Lung microvascular endothelial cell (primary cell): ENCODE results near the gene ACTR3. TPM values are rescaled to one million over a fixed set of nuclear protein-coding genes. Genes with fewer than 3 reads are reported as not detected.

Source experiments
- DNase-seq, 2 donors: peaks; one replicate each; pipeline versions ENCODE4 v3.0.0 to v3.0.0-alpha.2; 2010; ENCODE audit warnings: low read depth in 2 of 2
- total RNA-seq: library from RNA; depleted of rRNA; stranded (reverse); fragments of >200 nt; gene quantifications from 2 replicates; pipeline ENCODE4 v1.2.1, GENCODE V29; 2014

Gene ACTR3
- total RNA-seq, 1 donor from 2014 or later = 60.5 TPM

DNA sequence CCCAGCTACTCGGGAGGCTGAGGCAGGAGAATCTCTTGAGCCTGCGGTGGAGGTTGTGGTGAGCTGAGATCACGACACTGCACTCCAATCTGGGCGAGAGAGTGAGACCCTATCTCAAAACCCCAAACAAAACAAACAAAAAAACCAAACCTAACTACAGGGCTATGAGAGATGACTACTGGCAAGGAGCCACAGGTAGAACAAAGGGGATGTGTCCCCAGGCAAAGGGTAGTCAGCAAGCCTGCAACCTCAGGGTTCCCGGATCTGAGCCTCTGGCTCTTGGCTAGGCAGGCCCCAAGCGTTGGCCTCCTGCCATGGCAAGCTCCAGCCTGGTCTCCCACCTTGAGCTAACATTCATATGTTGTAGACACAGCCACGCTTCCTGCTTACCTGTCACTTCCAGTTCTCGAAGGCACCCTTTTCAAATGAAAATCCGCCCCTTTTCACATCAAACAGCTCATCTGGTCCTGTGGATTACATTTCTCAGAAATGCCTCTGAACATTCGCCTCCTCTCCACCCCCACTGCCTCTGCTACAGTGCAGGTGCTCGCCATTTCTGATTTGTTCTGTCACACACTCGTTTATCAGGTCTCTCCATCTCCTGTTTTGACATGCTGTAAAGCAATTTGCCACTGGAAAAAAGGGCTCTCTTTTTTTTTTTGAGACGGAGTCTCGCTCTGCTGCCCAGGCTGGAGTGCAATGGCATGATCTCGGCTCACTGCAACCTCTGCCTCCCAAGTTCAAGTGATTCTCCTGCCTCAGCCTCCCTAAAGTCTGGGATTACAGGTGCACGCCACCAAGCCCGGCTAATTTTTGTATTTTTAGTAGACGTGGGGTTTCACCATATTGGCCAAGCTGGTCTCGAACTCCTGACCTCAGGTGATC lies 13.1 kb upstream of the ACTR3 start:
- peak in 1 of 2 donors; percentile 31 for DNase-seq

DNA sequence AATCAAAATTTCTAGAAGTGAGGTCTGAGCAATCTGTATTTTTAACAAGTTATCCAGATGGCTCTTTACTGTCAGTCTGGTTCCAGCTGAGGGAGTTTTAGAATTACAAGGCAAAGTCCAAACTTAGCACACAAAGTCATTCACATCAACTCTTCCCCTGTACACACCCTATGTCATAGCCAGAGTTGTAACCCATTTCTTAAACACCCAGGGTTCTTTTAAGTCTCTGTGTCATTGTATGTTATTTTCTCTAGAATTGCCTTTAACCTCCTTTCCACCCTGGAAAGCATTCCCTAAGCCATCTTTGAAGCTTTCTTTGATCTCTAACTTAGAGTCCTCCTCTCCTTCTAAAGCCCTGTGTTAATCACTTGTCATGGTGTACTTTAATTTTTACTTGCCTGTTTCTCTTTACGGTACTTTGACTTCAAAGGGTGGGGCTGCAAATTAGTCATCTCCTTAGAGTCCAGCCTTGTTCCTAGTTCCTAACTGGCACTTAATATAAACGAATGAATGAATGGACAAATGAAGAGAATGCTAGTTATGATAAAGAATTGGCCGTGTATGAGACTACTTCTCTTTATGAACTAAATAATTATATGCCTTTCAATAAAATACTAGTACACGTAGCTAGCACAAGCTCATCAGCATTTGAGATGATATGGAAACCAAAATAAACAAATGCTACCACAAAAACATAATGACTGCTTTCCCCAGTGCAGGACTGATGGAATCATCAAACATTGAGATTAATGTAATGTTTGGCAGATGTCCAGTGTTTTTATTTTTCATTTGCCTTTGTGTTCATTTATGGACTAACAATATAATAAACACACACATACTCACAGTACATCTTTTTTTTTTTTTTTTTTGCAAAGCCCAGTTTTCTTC lies 11.9 kb upstream of the ACTR3 start:
- peak in 1 of 2 donors; percentile 71 for DNase-seq

DNA sequence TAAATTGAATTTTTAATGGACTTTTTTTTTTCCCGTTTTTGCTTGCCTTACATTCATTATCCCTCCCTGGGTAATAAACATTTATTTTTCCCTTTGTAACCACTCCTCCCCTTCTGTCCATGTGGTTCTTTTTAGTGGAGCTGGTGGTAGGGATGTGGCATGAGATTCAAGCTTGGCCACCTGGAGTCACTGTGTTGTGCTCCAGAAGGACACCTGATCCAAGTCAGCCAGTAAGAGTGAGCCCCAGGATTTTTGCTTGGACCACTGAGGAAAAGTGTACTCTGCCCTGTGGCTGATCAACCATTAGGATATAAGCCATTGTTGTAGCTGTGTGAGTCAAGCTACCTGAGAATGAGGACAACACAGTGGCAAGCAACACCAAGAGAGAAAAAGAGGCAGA lies 11.1 kb upstream of the ACTR3 start:
- DNase-seq = no peak

DNA sequence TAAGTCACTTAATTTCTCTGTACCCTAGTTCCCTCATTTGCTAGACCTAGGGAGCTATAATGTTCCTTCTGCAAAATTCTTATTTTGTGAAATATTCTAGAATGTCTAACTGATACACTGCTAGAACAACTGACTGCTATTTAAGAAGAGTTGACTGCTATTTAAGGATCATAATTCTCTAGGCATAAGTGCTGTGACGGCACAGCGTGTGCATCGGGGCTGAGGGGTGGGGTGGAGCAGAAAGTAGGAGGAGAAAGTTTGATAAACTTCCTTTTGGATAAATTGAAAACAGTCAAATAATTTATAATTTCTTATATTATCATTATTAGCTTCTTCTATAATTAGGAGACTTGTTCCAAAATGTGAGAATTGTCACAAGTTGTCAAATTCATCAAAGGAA lies 10.4 kb upstream of the ACTR3 start:
- DNase-seq = no peak

DNA sequence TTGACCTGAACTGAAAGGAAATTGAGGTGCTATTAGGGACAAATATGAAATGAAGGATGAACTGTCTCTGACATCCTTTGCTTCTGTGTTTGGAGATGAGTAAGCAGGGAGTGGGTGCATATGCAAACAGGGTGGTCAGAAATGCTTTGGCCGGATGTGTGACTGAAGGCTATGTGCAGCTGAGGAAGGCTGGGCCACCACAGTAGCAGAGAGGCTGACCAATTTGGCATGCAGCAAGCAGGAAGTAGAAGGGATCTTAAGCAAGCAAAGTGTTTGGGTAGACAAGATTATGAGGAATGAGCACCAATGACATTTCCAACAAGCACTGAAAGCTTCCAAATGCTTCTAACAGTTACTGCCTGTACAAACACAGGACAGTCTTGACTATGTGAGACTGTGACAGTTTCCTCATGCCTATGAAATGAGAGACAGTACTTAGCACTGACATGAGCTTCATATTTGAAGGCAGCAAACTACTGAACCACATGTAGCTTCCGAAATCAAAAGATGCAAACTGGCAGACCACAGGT lies 3.3 kb upstream of the ACTR3 start:
- DNase-seq = peak in 1 of 2 donors; percentile 87

DNA sequence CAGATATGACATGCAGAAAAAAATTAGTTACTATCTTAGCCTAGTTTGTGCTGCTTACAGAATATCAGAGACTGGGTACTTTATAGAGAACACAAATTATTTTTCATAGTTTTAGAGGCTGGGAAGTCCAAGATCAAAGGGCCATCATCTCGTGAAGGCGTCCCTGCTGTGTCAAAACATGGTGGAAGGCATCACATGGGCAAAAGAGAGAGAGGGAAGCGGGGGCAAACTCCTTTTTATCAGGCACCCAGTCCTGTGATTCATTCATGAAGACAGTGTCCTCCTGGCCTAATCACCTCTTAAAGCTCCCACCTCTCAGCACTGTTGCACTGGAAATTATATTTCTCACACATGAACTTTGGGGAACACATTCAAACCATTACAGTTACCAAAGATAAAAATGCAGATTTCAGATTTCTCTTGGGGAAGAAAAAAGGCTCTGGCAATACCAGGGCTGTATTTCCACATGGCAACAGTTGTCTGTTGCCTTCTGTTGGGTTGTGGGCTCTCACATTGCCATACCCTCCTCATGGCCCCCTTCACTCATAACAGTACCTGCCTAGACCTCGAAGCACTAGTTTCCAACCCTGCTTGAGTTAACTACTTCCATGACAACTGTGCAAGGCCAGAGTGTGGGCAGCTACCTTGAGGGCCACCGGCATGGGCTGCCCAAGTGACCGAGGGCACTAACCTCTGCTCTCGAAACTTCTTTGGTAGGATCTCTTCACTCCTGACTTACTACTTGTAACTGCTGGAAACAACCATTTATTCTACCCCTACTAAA lies 2.7 kb upstream of the ACTR3 start:
- no peak for DNase-seq

DNA sequence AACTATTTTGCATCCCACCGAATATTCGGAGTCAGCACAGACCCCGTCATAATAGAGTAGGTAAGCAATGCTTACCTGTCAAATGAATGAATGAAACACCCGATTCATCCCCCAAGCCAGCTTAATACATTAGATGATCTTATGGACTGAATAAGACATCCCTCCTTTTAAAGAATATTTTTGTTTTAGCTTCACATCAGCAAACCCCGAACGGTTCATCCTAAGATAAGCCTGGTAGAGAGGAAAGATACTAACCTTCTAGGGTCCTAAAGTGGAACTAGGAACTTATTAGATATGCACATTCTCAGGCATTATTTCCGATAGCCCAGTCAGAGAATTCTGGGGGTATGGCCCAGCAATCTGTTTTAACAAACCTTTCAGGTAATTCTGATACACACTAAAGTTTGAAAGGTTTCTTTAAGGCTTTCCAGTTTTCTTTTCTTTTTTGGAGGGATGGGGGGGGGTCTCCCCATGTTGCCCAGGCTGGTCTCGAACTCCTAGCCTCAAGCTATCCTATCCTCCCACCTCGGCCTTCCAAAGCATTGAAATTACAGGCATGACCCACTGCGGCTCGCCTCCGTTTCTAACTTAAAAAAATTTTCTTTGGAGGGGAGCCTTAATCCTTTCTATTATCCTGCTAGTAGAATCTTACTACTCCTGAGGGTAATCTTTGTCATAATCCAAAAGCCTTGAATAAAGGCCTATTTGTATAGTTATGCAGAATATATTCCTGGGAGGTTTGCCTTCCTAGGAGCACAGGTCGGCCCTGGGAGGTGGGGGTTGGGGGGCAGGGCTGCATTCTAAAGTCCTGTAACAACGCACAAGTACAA lies 1.0 kb upstream of the ACTR3 start:
- no peak for DNase-seq

DNA sequence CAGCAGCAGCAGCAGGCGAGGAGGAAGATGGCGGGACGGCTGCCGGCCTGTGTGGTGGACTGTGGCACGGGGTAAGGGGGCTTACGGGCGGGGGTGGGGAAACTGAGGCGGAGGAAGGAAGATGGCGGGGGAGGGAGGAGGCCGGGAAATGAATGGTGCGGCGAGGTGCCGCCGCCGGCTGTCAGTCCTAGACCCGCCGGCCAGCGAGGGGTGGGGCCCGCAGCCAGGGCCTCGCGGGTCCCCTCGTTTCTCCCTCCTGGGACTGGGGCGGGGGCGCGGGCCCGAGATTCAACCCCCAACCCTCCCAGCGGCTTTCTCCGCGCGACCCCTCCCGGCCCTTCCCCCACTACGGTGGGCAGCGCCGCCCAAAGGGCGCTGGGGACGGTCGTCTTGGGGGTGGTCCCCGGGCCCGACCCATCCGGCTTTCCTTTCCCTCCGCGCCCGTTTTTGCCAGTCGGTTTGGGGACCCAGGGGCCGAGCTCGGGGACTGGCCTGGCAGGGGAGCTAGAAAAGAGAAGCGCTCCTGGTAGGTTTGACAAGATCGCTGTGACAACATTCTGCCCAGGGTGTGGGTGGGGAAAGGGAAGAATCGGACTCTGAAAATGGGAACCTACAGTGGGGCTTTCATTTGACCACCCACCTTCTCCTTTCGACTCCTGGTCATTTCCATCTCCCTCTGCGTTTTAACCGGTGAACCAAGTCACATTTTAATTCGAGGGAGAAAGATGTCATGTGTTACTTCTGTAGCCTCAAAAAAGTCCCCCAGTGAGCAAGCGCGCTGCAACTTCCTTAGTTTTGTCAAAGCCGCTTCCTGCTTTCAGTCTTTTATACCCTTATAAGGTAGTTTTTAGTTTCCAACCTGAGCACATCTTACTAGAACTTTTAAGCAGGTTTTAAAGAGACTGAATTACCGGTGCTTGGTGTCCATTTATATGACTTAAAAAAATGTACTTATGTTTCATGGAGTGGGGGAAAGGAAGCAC lies 655 bp downstream of the ACTR3 start:
- peak; percentile 85 for DNase-seq

DNA sequence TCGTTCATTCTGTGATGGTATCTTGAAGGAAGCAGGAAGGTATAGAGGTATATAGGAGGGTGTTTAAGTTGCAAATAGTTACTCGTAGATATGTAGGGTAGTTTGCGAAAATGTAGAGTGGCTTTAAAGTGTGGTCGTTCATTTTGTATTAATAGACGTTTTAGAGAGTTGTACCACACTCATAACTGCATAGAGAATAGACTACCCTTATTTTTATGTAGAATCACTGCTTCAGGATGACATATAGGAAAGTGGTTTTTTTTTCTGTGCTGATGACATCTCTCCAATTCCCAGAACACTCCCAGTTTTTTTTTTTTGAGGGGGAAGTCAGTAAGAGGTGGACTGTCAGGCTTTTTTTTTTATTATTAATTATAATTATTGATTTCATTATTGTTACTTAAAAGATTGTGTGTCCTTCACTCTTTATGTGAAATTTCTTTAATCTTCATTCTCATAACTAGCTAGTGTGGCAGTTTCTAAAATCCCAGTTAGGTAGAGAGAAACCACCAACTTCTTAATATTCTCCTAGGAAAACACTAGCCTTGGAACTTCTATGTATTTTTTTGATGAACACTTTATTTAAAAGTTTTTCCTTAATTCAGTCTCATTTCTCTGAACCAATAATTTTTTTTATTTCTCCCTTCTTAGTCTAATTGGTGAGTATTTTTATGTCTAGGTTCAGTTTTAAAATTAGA lies 1.5 kb downstream of the ACTR3 start:
- DNase-seq = peak; percentile 37 to 48

DNA sequence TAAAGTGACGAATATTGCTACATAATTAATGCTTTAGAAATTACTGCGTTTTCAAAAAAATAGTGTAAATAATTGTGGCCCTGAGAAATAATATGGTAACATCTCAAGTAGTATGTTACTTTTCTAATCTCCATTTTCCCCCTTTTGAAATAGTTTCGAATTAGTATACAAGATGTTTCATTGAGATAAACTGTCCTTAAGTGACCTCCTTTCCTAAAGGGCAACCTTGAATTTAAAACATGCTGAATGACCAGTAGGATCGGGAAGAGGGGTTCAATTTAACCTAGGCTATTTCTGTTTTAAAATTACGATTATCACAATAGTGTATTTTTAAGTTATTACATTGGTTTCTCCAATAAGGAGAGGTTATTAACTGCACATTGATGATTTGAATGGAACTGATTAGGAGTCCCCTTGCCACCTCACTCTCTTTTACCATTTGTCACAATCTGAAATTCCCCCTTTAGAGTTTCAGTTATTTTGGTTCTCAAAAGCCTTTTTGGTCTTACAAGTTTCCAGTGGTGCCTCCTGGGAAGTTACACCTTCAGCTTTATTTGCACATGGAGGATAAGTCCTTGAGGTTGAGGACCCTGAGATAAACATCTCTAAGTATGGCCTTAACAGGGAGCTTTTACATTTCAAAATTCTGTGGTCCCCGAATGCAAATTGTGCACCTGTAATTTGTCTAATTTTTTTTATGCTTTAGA lies 2.3 kb downstream of the ACTR3 start:
- DNase-seq = no peak

DNA sequence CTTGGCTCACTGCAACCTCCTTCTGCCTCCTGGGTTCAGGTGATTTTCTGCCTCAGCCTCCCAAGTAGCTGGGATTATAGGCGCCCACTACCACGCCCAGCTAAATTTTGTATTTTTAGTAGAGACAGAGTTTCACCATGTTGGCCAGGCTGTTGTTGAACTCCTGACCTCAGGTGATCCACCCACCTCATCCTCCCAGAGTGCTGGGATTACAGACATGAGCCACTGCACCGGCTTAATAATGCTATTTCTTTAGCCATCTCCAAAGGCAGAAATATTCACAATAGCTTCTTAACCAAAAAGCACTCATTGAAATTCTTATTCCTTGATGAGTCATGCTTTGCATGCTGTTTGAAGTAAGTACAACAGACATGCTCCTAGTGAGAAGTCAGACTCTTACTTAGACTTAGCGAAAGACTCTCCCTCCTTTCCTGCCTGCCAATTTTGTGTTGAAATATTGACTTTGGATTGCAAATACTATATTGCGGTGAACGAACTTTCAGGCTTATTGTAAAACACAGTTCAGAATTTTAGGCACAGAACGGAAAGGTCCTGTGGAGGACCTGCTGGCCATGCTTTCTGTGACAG lies 4.4 kb downstream of the ACTR3 start:
- peak in 1 of 2 donors; percentile 68 for DNase-seq

DNA sequence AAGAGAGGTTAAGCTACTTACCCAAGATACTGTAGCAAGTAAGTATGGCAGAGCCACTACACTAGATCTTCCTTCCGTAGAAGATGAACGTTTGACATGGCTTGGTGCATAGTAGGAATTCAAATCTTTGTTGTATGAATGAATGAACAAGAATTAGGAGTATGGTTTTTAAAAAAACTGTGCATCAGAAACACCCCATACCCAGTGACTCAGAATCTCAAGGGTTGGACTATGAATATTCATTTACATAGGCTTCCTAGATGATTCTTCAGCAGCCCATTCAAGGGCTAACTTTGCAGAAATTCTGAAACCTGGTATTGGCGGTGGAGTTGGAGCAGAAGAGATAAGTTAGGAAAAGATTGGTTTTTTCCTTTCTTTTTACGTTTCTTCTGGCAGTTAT lies 5.4 kb downstream of the ACTR3 start:
- no peak for DNase-seq

DNA sequence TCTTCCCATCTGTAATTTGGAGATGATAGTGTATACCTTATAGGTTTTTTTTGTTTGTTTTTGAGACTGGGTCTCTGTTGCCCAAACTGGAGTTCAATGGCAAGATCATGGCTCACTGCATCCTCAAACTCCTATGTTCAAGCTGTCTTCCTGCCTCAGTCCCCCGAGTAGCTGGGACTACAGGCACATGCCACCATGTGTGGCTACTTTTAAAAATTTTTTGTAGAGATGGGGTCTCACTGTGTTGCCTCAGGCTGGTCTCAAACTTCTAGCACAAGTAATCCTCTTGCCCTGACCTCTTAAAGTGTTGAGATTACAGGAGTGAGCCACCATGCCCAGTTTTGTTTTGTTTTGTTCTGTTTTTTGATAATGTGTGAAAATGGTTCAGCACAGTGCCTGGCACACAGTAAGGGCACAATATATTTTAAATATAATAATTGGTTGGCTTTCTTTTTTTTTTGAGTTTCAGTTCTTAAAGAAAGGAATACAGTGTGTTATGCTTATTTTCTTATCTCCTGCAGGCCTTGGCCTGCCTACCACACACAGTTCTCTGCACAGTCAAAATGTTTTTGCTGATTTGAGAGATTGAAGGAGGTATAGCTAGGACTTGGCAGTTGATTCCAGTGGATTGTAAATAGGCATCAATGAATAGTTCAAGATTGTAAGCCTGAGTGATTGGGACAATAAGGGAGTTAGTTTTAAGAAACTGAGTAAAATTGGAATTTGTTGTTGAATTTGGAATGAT lies 6.1 kb downstream of the ACTR3 start:
- DNase-seq = no peak

DNA sequence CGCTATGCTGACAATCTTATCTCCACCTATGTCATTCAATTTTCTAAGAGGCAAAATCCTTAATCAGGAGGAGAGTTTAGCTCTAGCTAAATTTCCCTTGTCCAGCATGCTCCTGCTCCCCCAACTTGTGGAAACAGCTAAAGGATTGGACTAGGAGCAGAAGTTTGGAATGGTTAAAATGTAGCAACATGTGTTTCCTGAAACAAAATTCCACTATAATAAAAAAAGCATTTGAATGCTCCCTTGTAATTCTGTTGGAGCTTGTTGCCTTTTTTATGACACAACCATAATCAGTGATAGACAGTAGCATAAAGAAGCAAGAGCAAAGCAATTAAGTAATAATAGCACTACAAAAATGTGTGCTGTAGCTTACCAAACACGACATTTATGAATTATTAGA lies 6.9 kb downstream of the ACTR3 start:
- DNase-seq = peak in 1 of 2 donors; percentile 59

DNA sequence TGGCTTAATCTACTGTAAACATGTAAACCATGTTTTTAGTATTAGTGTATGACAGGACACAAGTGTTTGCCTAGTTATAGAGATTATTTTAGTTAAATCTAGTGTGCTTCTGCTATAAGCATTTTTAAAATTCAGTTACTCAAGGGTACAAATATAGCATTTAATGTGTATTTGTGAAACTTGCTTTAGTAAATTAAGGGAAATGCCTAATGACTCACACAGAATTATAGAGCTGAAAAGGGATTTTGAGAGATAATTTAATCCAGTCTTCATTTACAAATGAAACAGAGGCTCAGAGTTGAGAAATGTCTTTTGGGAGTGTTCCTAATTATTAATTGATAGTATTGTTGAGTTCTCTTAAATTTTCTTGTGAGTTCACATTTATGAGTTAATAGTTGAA lies 8.2 kb downstream of the ACTR3 start:
- DNase-seq = no peak

DNA sequence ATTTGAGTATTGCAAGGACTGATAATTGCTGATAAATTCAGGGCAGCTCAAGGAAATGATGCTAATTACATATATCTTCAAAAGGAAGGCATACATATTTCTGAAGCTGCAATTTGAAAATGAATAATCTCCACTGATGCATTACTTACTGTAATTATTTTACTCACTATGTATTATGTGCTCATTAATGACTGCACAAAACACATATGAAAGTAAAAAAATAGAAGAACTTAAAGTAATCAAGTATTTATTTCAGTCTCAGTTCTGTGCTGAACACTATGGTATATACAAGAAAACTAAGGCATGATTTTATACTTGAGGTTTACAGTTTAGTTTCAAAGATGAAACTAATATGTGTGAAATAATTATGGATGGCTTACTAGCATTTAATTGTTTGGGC lies 9.3 kb downstream of the ACTR3 start:
- no peak for DNase-seq

DNA sequence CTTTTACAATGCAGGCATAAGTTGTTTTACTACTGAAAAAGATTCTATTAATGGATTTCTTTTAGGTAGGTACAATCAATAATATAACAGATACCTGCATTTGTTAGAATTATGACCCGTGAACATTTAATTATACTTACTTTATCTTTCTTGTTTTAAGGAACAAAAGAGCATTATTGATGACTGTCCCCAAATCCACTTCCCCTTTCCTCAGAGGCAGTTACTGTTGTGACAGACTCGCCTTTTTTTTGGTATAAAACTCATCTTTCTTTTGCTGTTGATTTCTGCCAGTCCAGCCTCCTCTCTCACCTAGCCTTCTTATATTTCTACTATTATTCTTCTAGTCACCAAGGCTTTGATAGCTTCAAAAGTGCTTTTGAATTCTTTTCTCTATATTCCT lies 12.1 kb downstream of the ACTR3 start:
- no peak for DNase-seq
